ENCODE measurements around the gene CBR3.
"Not testable (repeated sequence)": the region's sequence is repeated elsewhere in the genome, so short reads cannot be mapped to it uniquely, and the experiment has no call there.

CBR3 gene

GRCh38 chr21:36134803-36135390 is at the start of gene CBR3:
Gene CBR3, plus strand, starts transcription at chr21:36135079. Its CDS starts 114 bp downstream, at chr21:36135193.
- Histone ChIP-seq H3K27ac (ENCODE audit: low read depth, low read length) (no peak within 1 kb of the TSS), H3K27me3 (ENCODE audit: control insufficient read depth, insufficient read depth, low read length) (peaks cover 64% of the 10 kb centered on the region), H3K9ac (ENCODE audit: low read length) (peak within 1 kb of the TSS; percentile 62), H3K36me3 (ENCODE audit: control insufficient read depth, insufficient read depth, low read length) (no peaks in the 10 kb centered on the region), H3K4me3 (ENCODE audit: low read depth, low read length) (peak within 1 kb of the TSS; percentile 78), H3K9me3 (ENCODE audit: control insufficient read depth, insufficient read depth, low read depth, low read length) (no peaks in the 10 kb centered on the region), H3K4me1 (ENCODE audit: control insufficient read depth, insufficient read depth, low read length) (peaks cover 20% of the 10 kb centered on the region)

DNA sequence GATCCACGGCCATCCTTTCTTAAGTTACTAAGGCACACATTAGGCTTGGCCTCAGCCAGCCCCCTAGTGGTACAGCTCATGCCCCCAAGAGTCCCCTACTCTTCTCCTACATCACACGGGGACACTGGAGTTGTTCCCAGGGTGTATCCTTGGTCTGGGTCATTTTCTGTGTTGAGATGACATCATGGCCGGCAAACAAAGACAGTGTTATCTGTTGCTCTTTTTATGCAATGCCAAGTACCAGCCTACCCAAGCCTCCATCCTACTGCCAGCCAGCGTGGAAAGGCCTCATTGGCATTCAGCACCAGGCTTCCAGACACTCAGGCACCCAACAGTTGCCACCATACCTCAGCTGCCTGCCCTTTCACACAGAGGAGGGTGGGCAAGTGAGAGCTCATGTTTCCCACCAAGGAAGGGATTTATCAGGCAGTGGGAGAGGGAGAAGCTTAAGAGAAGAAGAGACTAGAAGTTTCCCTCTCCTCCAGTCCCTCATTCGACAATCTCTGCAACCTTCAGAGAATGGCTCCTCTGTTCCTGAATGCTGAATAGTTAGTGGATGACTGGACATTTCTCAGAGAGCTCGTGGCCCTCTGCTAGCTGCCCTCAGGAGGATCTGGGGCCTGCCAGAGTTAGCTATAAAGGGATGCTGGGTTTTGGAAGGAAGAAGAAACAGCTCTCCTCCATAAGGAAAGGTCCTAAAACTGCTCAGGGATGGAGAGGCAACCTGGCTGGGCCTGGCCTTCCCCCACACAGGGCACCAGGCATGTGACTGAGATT is 47.3 kb upstream of the CBR3 start:
- Histone ChIP-seq H3K36me3 (ENCODE audit: control insufficient read depth, insufficient read depth, low read length) (no peaks in the 10 kb centered on the region), H3K4me1 (ENCODE audit: control insufficient read depth, insufficient read depth, low read length) (no peaks in the 10 kb centered on the region), H3K27ac (ENCODE audit: low read depth, low read length) (no peak overlapping the region), H3K27me3 (ENCODE audit: control insufficient read depth, insufficient read depth, low read length) (no peaks in the 10 kb centered on the region), H3K9ac (ENCODE audit: low read length) (no peak overlapping the region), H3K4me3 (ENCODE audit: low read depth, low read length) (no peak overlapping the region), H3K9me3 (ENCODE audit: control insufficient read depth, insufficient read depth, low read depth, low read length) (peaks cover 4% of the 10 kb centered on the region)

GRCh38 chr21:36089946-36090345 is 44.9 kb upstream of the CBR3 start:
- peaks cover 25% of the 10 kb centered on the region for H3K9me3 ChIP-seq (ENCODE audit: control insufficient read depth, insufficient read depth, low read depth, low read length)
- H3K36me3 ChIP-seq (ENCODE audit: control insufficient read depth, insufficient read depth, low read length): no peaks in the 10 kb centered on the region
- no peaks in the 10 kb centered on the region for H3K4me1 ChIP-seq (ENCODE audit: control insufficient read depth, insufficient read depth, low read length)
- H3K27me3 ChIP-seq (ENCODE audit: control insufficient read depth, insufficient read depth, low read length): no peaks in the 10 kb centered on the region
- H3K27ac ChIP-seq (ENCODE audit: low read depth, low read length): no peak overlapping the region
- H3K4me3 ChIP-seq (ENCODE audit: low read depth, low read length): no peak overlapping the region
- no peak overlapping the region for H3K9ac ChIP-seq (ENCODE audit: low read length)

- Histone ChIP-seq H3K9ac (ENCODE audit: low read length) (no peak overlapping the region), H3K9me3 (ENCODE audit: control insufficient read depth, insufficient read depth, low read depth, low read length) (peaks cover 30% of the 10 kb centered on the region), H3K4me1 (ENCODE audit: control insufficient read depth, insufficient read depth, low read length) (peaks cover 6% of the 10 kb centered on the region), H3K27me3 (ENCODE audit: control insufficient read depth, insufficient read depth, low read length) (no peaks in the 10 kb centered on the region), H3K36me3 (ENCODE audit: control insufficient read depth, insufficient read depth, low read length) (no peaks in the 10 kb centered on the region), H3K27ac (ENCODE audit: low read depth, low read length) (no peak overlapping the region), H3K4me3 (ENCODE audit: low read depth, low read length) (no peak overlapping the region)
Observed at GRCh38 chr21:36092681-36093080, 42.2 kb upstream of the CBR3 start.

DNA sequence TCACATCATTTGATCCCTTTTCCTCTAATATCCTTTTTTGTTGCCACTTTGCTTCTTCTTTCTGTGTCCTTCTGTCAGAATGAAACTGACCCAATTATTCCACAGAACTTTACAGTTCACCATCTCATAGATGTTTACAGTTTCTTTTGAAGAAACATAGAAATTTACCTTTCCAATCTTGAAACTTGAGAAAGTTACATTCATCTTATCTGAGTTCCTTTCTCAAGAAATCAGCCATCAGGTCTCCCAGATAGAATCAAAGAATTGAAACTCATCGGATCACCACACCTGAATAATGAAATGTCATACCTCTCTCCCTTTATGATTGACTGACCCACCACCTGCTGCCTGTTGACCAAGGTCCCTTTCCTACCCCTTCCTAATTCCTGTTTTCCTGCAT is 41.4 kb upstream of the CBR3 start:
- H3K27ac ChIP-seq (ENCODE audit: low read depth, low read length): no peak overlapping the region
- H3K4me3 ChIP-seq (ENCODE audit: low read depth, low read length): no peak overlapping the region
- H3K27me3 ChIP-seq (ENCODE audit: control insufficient read depth, insufficient read depth, low read length): no peaks in the 10 kb centered on the region
- H3K9me3 ChIP-seq (ENCODE audit: control insufficient read depth, insufficient read depth, low read depth, low read length): peaks cover 31% of the 10 kb centered on the region
- H3K9ac ChIP-seq (ENCODE audit: low read length): no peak overlapping the region
- H3K4me1 ChIP-seq (ENCODE audit: control insufficient read depth, insufficient read depth, low read length): peaks cover 15% of the 10 kb centered on the region
- no peaks in the 10 kb centered on the region for H3K36me3 ChIP-seq (ENCODE audit: control insufficient read depth, insufficient read depth, low read length)

DNA sequence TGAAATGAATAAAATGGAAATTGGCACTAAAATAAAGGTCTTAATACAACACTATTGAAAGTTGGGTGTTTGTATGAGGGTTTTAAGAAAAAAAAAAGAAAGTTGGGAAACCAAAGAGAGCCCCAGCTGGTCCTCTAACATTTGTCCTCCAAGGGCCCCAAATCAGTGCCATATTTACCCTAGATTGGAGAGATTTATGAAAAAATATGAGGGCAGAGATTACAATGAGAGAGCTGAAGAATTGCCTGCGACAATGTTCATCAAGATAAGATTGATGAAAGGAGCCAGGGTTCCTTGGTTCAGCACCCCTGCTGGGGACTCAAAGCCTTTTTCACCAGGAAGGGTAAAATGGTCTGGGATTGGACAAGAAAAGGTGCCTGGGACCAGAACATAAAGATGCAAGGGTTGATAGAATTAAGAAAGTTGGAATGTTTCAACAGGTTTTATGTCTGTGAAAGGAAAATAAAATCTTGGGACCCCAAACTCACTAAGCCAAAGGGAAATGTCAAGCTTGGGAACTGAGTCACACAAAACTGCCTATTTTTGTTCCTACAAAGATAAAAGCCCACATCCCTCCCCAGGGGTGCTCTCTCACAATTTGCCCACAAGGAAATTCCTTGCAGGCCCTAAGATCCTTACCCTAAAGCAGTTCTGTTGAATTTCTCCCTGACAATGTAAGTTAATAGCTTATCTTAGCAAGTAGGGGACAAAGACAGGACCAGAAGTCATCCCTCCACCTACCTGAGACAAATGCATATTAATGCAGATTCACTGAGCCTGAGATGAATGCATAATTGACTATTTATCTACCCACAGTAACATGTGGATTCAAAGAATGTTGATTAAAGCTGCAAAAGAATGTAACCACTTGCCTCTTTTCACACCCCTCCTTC is 38.2 kb upstream of the CBR3 start:
- H3K36me3 ChIP-seq (ENCODE audit: control insufficient read depth, insufficient read depth, low read length): no peaks in the 10 kb centered on the region
- H3K9me3 ChIP-seq (ENCODE audit: control insufficient read depth, insufficient read depth, low read depth, low read length): peaks cover 36% of the 10 kb centered on the region
- H3K4me3 ChIP-seq (ENCODE audit: low read depth, low read length): no peak overlapping the region
- peak overlapping the region; percentile 83 for H3K9ac ChIP-seq (ENCODE audit: low read length)
- H3K27ac ChIP-seq (ENCODE audit: low read depth, low read length): peak overlapping the region; percentile 87
- H3K4me1 ChIP-seq (ENCODE audit: control insufficient read depth, insufficient read depth, low read length): peaks cover 34% of the 10 kb centered on the region
- no peaks in the 10 kb centered on the region for H3K27me3 ChIP-seq (ENCODE audit: control insufficient read depth, insufficient read depth, low read length)

DNA sequence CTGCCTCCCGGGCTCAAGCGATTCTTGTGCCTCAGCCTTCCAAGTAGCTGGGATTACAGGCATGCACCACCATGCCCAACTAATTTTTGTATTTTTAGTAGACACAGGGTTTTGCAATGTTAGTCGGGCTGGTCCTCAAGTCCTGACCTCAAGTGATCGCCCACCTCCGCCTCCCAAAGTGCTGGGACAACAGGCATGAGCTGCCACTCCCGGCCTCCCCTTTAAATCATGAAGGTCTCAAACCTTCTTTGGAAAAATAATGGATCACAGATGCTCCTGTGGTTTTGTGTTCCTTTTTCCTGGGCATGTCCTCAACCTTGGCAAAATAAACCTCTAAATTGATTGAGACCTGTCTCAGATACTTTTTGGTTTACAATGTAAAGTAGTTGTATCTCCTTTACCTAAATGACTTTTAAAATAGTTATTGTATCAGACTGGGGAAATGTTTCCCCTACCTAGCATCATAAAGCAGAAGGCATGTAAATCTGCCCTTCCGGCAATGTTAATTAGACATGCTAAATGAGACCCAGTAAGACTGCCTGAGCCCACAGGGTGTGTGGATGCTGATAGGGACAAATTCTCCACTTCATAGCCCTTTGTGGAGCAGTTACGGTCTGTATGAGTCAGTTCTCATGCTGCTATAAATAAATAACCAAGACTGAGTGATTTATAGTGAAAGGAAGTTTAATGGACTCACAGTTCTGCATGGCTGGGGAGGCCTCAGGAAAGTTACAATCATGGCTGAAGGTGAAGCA is 37.3 kb upstream of the CBR3 start:
- Histone ChIP-seq H3K4me1 (ENCODE audit: control insufficient read depth, insufficient read depth, low read length) (peaks cover 34% of the 10 kb centered on the region), H3K27ac (ENCODE audit: low read depth, low read length) (peak overlapping the region; percentile 87), H3K27me3 (ENCODE audit: control insufficient read depth, insufficient read depth, low read length) (no peaks in the 10 kb centered on the region), H3K9ac (ENCODE audit: low read length) (peak overlapping the region; percentile 83), H3K9me3 (ENCODE audit: control insufficient read depth, insufficient read depth, low read depth, low read length) (peaks cover 38% of the 10 kb centered on the region), H3K4me3 (ENCODE audit: low read depth, low read length) (peak overlapping the region; percentile 28; the same call in 1 of the 2 replicates), H3K36me3 (ENCODE audit: control insufficient read depth, insufficient read depth, low read length) (no peaks in the 10 kb centered on the region)

DNA sequence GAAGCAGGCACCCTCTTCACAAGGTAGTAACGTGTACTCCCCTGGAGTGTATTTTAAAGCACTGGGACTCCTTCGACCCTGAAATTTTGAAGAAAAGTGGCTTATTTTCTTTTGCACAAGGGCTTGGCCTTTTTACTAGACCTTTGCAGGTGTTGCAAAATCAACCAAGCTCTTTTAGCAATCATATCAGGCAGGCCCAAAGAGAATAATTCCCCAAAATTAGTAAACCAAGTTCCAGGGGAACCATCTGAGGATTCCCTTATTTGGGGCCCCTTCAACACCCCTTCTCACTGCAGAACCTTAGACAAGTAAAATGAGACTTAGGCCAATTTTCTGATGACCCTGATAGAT is 36.7 kb upstream of the CBR3 start:
- H3K27ac ChIP-seq (ENCODE audit: low read depth, low read length): peak overlapping the region; percentile 87
- H3K27me3 ChIP-seq (ENCODE audit: control insufficient read depth, insufficient read depth, low read length): no peaks in the 10 kb centered on the region
- peak overlapping the region; percentile 83 for H3K9ac ChIP-seq (ENCODE audit: low read length)
- H3K9me3 ChIP-seq (ENCODE audit: control insufficient read depth, insufficient read depth, low read depth, low read length): peaks cover 38% of the 10 kb centered on the region
- H3K4me1 ChIP-seq (ENCODE audit: control insufficient read depth, insufficient read depth, low read length): peaks cover 34% of the 10 kb centered on the region
- no peak overlapping the region; the same call in 1 of the 2 replicates for H3K4me3 ChIP-seq (ENCODE audit: low read depth, low read length)
- H3K36me3 ChIP-seq (ENCODE audit: control insufficient read depth, insufficient read depth, low read length): no peaks in the 10 kb centered on the region

DNA sequence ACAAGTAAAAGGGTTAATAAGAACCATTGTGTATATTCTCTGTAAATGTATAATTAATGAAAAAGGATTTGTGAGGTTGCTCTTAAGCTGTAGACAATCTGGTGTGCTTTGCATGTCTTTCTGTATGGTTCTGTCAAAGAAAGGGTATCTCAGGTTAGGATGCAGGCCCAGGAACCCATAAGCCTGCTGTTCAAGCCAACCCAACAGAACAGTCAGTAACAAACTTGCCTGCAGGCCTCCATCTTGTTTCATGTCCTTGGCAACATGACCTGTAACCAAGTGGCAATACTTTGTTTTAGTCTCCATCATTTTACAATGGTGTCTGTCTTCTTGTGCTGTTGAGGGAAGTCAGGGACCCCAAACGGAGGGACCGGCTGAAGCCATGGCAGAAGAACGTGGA is 35.9 kb upstream of the CBR3 start:
- no peaks in the 10 kb centered on the region for H3K36me3 ChIP-seq (ENCODE audit: control insufficient read depth, insufficient read depth, low read length)
- peaks cover 35% of the 10 kb centered on the region for H3K9me3 ChIP-seq (ENCODE audit: control insufficient read depth, insufficient read depth, low read depth, low read length)
- H3K27me3 ChIP-seq (ENCODE audit: control insufficient read depth, insufficient read depth, low read length): no peaks in the 10 kb centered on the region
- H3K27ac ChIP-seq (ENCODE audit: low read depth, low read length): peak overlapping the region; percentile 87
- peak overlapping the region; percentile 83 for H3K9ac ChIP-seq (ENCODE audit: low read length)
- H3K4me1 ChIP-seq (ENCODE audit: control insufficient read depth, insufficient read depth, low read length): peaks cover 34% of the 10 kb centered on the region
- no peak overlapping the region; the same call in 1 of the 2 replicates for H3K4me3 ChIP-seq (ENCODE audit: low read depth, low read length)

DNA sequence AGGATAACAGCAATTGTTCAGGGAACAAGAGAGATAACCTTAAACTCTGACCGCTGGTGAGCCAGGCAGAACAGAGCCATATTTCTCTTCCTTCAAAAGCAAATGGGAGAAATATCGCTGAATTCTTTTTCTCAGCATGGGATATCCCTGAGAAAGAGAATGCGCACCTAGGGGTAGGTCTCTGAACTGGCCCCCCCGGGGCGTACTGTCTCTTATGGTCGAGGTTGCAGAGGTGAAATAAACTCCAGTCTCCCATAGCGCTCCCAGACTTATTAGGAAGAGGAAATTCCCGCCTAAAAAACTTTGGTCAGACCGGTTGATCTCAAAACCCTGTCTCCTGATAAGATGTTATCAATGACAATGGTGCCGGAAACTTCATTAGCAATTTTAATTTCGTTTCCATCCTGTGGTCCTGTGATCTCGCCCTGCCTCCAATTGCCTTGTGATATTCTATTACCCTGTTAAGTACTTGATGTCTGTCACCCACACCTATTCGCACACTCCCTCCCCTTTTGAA is 35.1 kb upstream of the CBR3 start:
- H3K9me3 ChIP-seq (ENCODE audit: control insufficient read depth, insufficient read depth, low read depth, low read length): peaks cover 31% of the 10 kb centered on the region; the same call in 1 of the 2 replicates
- not testable (repeated sequence) for H3K4me3 ChIP-seq (ENCODE audit: low read depth, low read length); H3K27me3 ChIP-seq (ENCODE audit: control insufficient read depth, insufficient read depth, low read length); H3K36me3 ChIP-seq (ENCODE audit: control insufficient read depth, insufficient read depth, low read length); H3K9ac ChIP-seq (ENCODE audit: low read length)
- peak overlapping the region; percentile 93 for H3K27ac ChIP-seq (ENCODE audit: low read depth, low read length)
- H3K4me1 ChIP-seq (ENCODE audit: control insufficient read depth, insufficient read depth, low read length): peaks cover 35% of the 10 kb centered on the region

Measured in HUES6 (cell line).